NCI-H510A treated with DMSO at 0.1 percent for 48 hours (cell line): ENCODE results near the gene SPDYE6.
"Not testable (repeated sequence)": the region's sequence is repeated elsewhere in the genome, so short reads cannot be mapped to it uniquely, and the experiment has no call there.

ENCODE experiments used
- DNase-seq: peaks from one replicate; lab custom pipeline; 2025; lab: John Stamatoyannopoulos, UW

The SPDYE6 gene, protein sequence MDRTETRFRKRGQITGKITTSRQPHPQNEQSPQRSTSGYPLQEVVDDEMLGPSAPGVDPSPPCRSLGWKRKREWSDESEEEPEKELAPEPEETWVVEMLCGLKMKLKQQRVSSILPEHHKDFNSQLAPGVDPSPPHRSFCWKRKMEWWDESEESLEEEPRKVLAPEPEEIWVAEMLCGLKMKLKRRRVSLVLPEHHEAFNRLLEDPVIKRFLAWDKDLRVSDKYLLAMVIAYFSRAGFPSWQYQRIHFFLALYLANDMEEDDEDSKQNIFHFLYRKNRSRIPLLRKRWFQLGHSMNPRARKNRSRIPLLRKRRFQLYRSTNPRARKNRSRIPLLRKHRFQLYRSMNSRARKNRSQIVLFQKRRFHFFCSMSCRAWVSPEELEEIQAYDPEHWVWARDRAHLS

DNA sequence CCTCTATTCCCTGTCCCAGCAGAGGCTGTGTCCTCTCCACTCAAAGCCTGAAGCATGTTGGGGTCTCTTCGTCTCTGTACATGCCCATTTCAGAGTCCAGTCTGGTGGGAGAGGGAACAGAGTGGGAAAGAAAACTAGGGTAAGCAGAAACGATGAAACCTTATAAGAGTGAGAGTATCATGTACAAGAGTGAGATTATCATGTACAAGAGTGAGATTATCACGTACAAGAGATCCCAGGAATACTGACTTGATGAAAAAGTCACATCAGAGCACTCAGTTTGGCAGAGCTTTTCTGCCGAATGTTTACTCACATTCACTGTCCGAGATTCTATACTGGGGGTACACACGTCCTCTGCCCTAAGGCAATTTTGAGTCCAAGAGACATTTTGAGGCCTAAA, at the start of gene SPDYE6:
Gene SPDYE6, minus strand, starts transcription at position 101 of the 400 bp plus-strand sequence. CDS start 421 bp downstream, outside the sequence.
- DNase-seq: not testable (repeated sequence)

- DNase-seq: not testable (repeated sequence)
These were observed 48.6 kb upstream of the SPDYE6 start for GRCh38 chr7:102404862-102405188.

DNA sequence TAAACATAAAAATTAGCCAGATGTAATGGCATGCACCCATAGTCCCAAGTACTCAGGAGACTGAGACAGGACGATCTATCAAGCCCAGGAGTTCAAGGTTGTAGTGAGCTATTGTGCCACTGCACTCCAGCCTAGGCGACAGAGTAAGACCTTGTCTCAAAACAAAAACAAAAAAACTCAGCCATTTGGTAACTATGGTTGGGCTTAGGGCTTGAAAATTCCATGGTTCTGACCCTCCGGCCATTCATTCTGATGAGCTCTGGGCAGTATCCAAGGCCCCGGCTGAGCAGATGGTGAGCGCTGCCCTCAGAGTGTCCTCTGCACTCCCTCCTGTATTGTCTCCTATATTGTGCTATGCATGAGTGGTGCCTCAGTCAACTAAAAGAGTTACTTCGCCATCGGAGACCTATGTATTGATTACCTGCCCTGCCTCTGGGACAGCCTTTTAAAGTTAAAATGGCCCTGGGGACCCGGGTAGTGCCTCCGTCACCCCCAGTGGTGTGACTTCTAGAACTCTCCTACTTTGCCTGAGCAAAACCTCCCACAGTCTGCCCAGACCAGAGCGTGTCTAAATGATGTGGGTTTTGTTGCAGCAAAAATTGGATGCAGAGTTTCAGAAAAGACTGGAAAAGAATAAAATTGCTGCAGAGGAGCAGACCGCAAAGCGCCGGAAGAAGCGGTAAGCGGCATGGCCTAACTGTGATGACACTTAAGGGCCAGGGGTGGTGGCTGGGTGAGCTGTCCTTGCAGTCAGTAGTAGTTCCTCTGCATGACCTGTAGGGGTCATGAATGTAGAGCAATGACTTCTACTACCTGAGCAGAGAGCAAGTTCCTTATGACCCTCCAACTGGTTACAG, 48.0 kb upstream of the SPDYE6 start:
- DNase-seq: peak; percentile 47

DNA sequence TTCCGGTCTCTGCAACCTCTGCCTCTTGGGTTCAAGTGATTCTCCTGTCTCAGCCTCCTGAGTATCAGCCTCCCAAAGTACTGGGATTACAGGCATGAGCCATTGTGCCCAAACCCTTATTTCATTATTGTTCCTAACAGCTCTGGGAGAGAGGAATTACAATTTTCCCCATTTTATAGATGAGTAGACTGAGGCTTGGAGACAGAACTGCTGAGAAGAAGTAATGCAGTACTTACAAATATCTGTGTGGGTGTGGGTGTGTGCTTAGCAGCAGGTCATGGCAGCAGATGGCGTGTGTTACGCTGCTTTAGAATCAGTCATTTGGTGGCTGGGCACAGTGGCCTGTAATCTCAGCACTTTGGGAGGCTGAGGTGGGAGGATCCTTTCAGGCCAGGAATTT, 47.3 kb upstream of the SPDYE6 start:
- no peak for DNase-seq

GRCh38 chr7:102400360-102400759, 44.1 kb upstream of the SPDYE6 start:
- DNase-seq: no peak

- DNase-seq: no peak
These were observed 42.3 kb upstream of the SPDYE6 start for GRCh38 chr7:102398543-102398942.

- no peak for DNase-seq
These were observed 40.4 kb upstream of the SPDYE6 start for GRCh38 chr7:102396710-102397019.

DNA sequence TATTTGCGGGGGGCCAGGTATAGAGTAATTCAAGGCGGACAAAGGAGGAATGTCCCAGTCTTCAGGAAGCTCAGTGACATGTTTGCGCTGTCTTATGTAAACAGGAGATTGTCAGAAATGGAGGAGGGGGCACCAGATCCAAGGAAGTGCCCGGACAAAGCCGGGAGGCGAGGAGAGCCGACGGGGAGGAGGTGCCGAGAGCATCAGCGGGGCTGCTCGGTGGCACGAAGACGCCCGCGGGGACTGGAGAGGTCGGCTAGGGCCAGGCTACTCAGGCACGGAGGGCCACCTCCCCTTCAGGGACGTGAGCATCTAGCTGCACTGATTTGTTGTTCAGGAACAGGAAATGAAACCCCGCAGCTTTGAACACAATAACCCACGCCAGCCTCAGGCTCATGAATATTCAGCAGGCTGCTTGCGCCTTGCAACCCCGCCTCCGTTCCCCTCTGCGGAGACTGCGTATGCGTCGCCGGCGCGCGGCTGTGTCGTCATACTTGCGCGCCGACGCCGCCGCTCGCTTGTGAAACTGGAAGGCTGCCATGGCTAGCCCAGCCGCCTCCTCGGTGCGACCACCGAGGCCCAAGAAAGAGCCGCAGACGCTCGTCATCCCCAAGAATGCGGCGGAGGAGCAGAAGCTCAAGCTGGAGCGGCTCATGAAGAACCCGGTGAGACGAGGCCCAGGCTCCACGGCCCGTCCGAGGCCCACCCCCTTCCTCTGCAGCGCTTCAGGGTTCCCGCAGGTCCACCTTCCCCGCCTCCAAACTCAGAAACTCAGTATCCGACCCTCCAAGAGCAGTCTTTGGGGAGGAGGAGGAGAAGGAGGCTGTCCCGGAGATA, 39.8 kb upstream of the SPDYE6 start, which contains the start of gene PRKRIP1:
Gene PRKRIP1, plus strand, starts transcription at position 491 of the 837 bp plus-strand sequence. Its CDS starts 49 bp downstream, at position 540.
- peak; percentile 77 for DNase-seq

GRCh38 chr7:102395592-102395872, 39.3 kb upstream of the SPDYE6 start:
- DNase-seq: no peak

DNA sequence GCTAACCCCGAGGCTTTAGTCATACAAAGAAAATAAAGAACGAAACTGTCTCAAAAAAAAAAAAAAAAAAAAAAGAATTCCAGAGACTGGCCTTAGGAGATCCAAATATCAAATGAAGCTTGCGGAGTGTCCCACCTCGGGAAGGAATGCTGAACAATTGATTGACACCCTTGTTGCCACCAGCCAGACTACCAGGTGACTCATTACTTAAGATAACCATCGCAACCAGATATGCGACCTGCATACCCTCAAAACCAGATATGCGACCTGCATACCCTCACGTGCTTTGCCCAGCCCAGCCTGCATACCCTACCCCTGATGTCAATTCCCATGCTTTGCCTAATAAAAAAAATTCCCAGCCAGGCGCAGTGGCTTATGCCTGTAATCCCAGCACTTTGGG, 37.2 kb upstream of the SPDYE6 start:
- no peak for DNase-seq

- no peak for DNase-seq
These were observed 36.1 kb upstream of the SPDYE6 start for GRCh38 chr7:102392330-102392729.

- DNase-seq: peak; percentile 22
These were observed 34.6 kb upstream of the SPDYE6 start for GRCh38 chr7:102390697-102391484.

DNA sequence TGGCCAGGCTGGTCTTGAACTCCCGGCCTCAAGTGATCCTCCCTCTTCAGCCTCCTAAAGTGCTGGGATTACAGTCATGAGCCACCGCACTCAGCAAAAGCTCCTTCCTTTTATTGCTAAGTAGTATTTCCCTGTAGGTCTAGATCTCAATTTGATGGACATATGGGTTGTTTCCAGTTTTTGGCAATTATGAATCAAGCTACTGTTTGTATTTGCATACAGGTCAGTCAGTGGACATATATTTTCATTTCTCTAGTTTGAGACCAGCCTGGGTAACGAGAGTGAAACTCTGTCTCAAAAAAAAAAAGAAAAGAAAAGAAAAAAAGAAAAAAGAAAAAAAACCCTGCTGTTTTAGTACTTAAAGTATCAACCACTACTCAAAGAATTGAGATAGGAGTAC, 33.6 kb upstream of the SPDYE6 start:
- DNase-seq: no peak

- no peak for DNase-seq
These were observed 30.8 kb upstream of the SPDYE6 start for GRCh38 chr7:102387064-102387463.

DNA sequence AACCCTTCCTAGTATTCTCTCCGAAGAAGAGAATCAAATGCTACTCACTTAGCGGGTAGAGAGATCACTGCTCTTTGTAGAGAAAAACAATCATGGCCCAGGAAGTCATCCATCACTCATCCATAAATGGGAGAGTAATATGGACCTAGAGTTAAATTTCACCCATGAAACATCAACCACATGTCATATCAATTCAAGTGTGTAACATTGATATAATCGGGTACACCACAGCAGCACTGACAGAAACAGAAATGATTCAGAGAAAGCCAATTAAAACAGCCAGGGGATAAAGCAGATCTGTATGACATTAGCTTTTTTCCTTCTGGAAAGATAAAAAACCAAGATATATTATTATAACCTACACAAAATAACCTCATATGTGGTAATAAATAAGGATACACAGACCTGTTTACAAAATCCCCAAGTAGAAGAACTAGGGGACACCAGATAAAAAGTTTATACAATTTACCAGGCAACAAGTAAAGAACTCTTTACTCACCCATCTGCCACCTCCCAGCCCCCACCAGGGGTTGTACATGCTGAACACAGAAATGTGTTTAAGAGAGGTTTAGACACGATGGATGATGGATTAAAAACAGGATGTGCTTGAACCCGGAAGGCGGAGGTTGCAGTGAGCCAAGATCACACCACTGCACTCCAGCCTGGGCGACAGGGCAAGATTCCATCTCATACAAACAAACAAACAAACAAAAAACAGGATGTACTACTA, 25.6 kb upstream of the SPDYE6 start:
- DNase-seq: not testable (repeated sequence)

- DNase-seq: not testable (repeated sequence)
These were observed 24.6 kb upstream of the SPDYE6 start for GRCh38 chr7:102380837-102381236.

- DNase-seq: no peak
These were observed 20.8 kb upstream of the SPDYE6 start for GRCh38 chr7:102376964-102377466.

- DNase-seq: not testable (repeated sequence)
These were observed 16.6 kb upstream of the SPDYE6 start for GRCh38 chr7:102372796-102373195.

DNA sequence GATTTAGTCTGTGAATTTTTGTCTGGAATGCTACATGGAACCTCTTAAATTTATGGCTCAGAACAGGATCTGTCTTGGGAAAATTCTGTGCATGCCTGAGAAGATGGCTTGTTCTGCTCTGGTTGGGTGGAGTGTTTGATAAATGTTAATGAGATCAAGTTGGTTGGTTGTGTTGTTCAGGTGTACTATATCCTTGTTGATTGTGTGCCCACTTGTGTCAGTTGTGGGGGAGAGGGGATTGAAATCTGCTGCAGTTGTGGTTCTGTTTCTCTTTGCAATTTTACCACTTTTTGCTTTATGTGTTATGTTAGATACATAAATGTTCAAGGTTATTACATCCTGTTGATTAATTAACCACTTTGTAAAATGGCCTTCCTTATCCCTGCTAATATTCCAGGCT, 13.8 kb upstream of the SPDYE6 start:
- DNase-seq: not testable (repeated sequence)

- DNase-seq: not testable (repeated sequence)
These were observed 9.1 kb upstream of the SPDYE6 start for GRCh38 chr7:102365390-102365789.
